SH-SY5Y (cell line): ENCODE measurements around the gene SALL1.

Experiments
- GATA2 ChIP-seq: IDR thresholded peaks from 2 replicates; pipeline ENCODE4 v1.6.1; 2011; ENCODE audit warnings: mild to moderate bottlenecking, low read depth, low read length
- GATA3 ChIP-seq: IDR thresholded peaks from 2 replicates; pipeline ENCODE4 v1.6.1; 2011; ENCODE audit warnings: low read depth, mild to moderate bottlenecking, low read length, moderate library complexity

DNA sequence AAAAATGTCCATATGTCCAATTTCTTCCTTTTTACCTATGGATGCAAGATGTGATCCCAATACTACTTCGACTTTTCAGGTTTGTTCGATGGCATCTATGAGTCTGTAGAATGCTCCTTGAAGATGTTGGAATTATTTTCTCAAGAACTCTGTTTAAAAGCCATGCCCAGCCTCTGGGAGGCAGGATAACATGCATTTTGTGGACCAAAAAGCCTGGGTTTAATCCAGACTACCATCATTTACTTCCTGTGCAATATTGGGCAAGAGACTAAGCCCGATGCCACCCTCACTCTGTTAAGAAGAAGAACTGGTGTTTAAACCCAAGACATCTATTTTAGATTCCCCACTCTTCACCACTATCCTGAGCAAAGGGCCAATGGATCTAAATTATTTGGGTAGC is 42.8 kb upstream of the SALL1 start:
- TF ChIP-seq GATA2 = no peak
- TF ChIP-seq GATA3 = no peak
